Prostate gland (tissue), 2 donors: ENCODE data around the gene LBHD2. TPM values are rescaled to one million over a fixed set of nuclear protein-coding genes. Genes with fewer than 3 reads are reported as not detected.
A peak's percentile ranks its signal among the peaks of the same experiment; 100 is the strongest.

ENCODE experiments used
- DNase-seq: peaks from one replicate; pipeline ENCODE4 v3.0.0-alpha.2; 2019; ENCODE audit warnings: low spot score
- H3K27ac ChIP-seq, 2 donors: fragments of 200-600 bp; sonication (generic); 2 replicates each; pipeline ENCODE4 v1.5.1; 2017 to 2019
- H3K27me3 ChIP-seq: fragments of 200-600 bp; sonication (generic); replicated peaks from 2 replicates; pipeline ENCODE4 v1.5.1; 2019; ENCODE audit not compliant: insufficient read depth
- H3K36me3 ChIP-seq, 2 donors: fragments of 200-600 bp; sonication (generic); 1 replicate in 1 of 2; 2 replicates in 1 of 2; pipeline versions ENCODE4 v1.5.1 to v1.8.1; 2017 to 2019
- H3K4me1 ChIP-seq: fragments of 200-600 bp; sonication (generic); replicated peaks from 2 replicates; pipeline ENCODE4 v1.5.1; 2019
- H3K4me3 ChIP-seq, 2 donors: fragments of 200-600 bp; sonication (generic); 2 replicates each; pipeline ENCODE4 v1.5.1; 2017 to 2019
- H3K9me3 ChIP-seq: fragments of 200-600 bp; sonication (generic); 2 replicates; pipeline ENCODE4 v1.5.1; 2017
- CTCF ChIP-seq, 4 experiments: fragments of 200-600 bp in 2 of 4; fragments of 450-650 bp in 2 of 4; sonication (generic) in 2 of 4; IDR thresholded peaks; 1 replicate in 3 of 4; 2 replicates in 1 of 4; pipeline ENCODE4 v1.5.1; 2016 to 2019; ENCODE audit warnings: antibody characterized with exemption in 4 of 4, mild to moderate bottlenecking in 2 of 4, moderate library complexity in 2 of 4
- POLR2A ChIP-seq: fragments of 450-650 bp; IDR thresholded peaks from one replicate; pipeline ENCODE4 v1.6.1; 2016; ENCODE audit warnings: antibody characterized with exemption, mild to moderate bottlenecking
- POLR2AphosphoS5 ChIP-seq: sonication (generic); formaldehyde crosslinking; IDR thresholded peaks from one replicate; pipeline ENCODE4 v1.6.1; 2017; ENCODE audit warnings: antibody characterized with exemption
- WGBS: methylation state at CpG from one replicate; pipeline ENCODE4 v1.1.5; 2018; 5-methylcytosine and 5-hydroxymethylcytosine counted together
- intact Hi-C: fragments of 100-400 bp; cut with DNase I; formaldehyde crosslinking; loops from one replicate; pipeline ENCODE4 v1.14.2; 2022
- total RNA-seq, 2 donors: library from RNA; depleted of rRNA; stranded (reverse); fragments of >200 nt; gene quantifications; one replicate each; pipeline ENCODE4 v1.1.0, GENCODE V29; 2016

The LBHD2 gene
- total RNA-seq, 2 donors from 2014 or later, result 3.3 TPM; not detected in 1

GRCh38 chr14:103121121-103121845 lies 37.3 kb downstream of the LBHD2 start:
- no peak for DNase-seq
- no peak for TF ChIP-seq POLR2AphosphoS5
- Histone ChIP-seq H3K27me3 (no peaks in the 10 kb centered on the region), H3K36me3 (no peaks in the 10 kb centered on the region), H3K4me3 (no peak overlapping the region), H3K27ac (peak overlapping the region; percentile 30 to 74), H3K4me1 (peaks cover 14% of the 10 kb centered on the region), H3K9me3 (no peaks in the 10 kb centered on the region)
- 61% methylated on average over 18 of the region's 18 CpGs for WGBS
- intact Hi-C loops, result no loop called here

GRCh38 chr14:103121846-103122584 lies 38.0 kb downstream of the LBHD2 start:
- peaks cover 18% of the 10 kb centered on the region for H3K4me1 ChIP-seq
- H3K36me3 ChIP-seq, result no peaks in the 10 kb centered on the region
- intact Hi-C loops, result no loop called here
- DNase-seq, result peak; percentile 77
- H3K27me3 ChIP-seq, result no peaks in the 10 kb centered on the region
- no peak overlapping the region for H3K4me3 ChIP-seq
- TF ChIP-seq POLR2A (no peak), POLR2AphosphoS5 (peak; percentile 24)
- peak overlapping the region; percentile 72 to 74 for H3K27ac ChIP-seq
- 5% methylated on average over 23 of the region's 23 CpGs for WGBS
- no peaks in the 10 kb centered on the region for H3K9me3 ChIP-seq

GRCh38 chr14:103122585-103122946 lies 38.6 kb downstream of the LBHD2 start:
- no peaks in the 10 kb centered on the region for H3K36me3 ChIP-seq
- peak overlapping the region; percentile 38 to 41 for H3K4me3 ChIP-seq
- intact Hi-C loops, result no loop called here
- H3K9me3 ChIP-seq, result no peaks in the 10 kb centered on the region
- peaks cover 18% of the 10 kb centered on the region for H3K4me1 ChIP-seq
- WGBS, result 36% methylated on average over 15 of the region's 15 CpGs
- no peak for TF ChIP-seq POLR2AphosphoS5
- TF ChIP-seq CTCF (IDR thresholded peaks at IDR 0.05), result no peak
- no peak for TF ChIP-seq POLR2A
- H3K27me3 ChIP-seq, result no peaks in the 10 kb centered on the region
- H3K27ac ChIP-seq, result peak overlapping the region; percentile 72 to 74
- DNase-seq, result no peak

GRCh38 chr14:103122947-103123633 lies 39.1 kb downstream of the LBHD2 start, which contains the start of gene TNFAIP2:
TSS of gene TNFAIP2 (plus strand) at chr14:103123461. CDS start at chr14:103126458, 2,997 bp downstream.
- intact Hi-C loops, result no loop called here
- Histone ChIP-seq H3K9me3 (no peaks in the 10 kb centered on the region), H3K36me3 (no peaks in the 10 kb centered on the region), H3K27me3 (no peaks in the 10 kb centered on the region), H3K4me1 (peaks cover 18% of the 10 kb centered on the region), H3K4me3 (peak within 1 kb of the TSS; percentile 38 to 41), H3K27ac (peak within 1 kb of the TSS; percentile 72 to 74)
- TF ChIP-seq CTCF (IDR thresholded peaks at IDR 0.05), result no peak
- TF ChIP-seq POLR2A, result peak; percentile 63
- TF ChIP-seq POLR2AphosphoS5, result no peak
- no peak for DNase-seq
- WGBS, result 3% methylated on average over 53 of the region's 74 CpGs

GRCh38 chr14:103123634-103124500 lies 39.9 kb downstream of the LBHD2 start:
- Histone ChIP-seq H3K9me3 (no peaks in the 10 kb centered on the region), H3K27ac (peak overlapping the region; percentile 72 to 74), H3K27me3 (no peaks in the 10 kb centered on the region), H3K36me3 (no peaks in the 10 kb centered on the region), H3K4me1 (peaks cover 18% of the 10 kb centered on the region), H3K4me3 (peak overlapping the region; percentile 38 to 41)
- DNase-seq, result no peak
- WGBS, result 23% methylated on average over 47 of the region's 48 CpGs
- TF ChIP-seq POLR2A (no peak), POLR2AphosphoS5 (no peak), CTCF (IDR thresholded peaks at IDR 0.05) (peak in 2 of 4 experiments; percentile 25 to 55)
- intact Hi-C loops, result no loop called here
